K562 (cell line): Measurements from ENCODE around the gene POTEI. TPM values are rescaled to one million over a fixed set of nuclear protein-coding genes. Genes with fewer than 3 reads are reported as not detected.
"Not testable (repeated sequence)": the region's sequence is repeated elsewhere in the genome, so short reads cannot be mapped to it uniquely, and the experiment has no call there.

Experiments
- ATAC-seq: fragments of 200-7000 bp; cut with Tn5 transposase; 3 replicates; pipeline ENCODE4 v1.9.1; 2020; ENCODE audit warnings: moderate library complexity
- BruUV-seq: library from RNA; stranded (reverse); fragments of 400-500 nt; replicated peaks from 2 replicates; lab custom pipeline; 2021; lab: Mats Ljungman, UMichigan
- CTCF ChIA-PET: fragments of 300-600 bp; formaldehyde crosslinking; extraction: SDS; loops from one replicate; lab custom pipeline; 2021; ENCODE audit warnings: low intra/inter-chr PET ratio; lab: Yijun Ruan, JAX
- POLR2A ChIA-PET: fragments of 300-600, 350-650 bp; sonication (Branson Sonifier 250); formaldehyde crosslinking; extraction: SDS; loops from one replicate; lab custom pipeline; 2021; ENCODE audit warnings: antibody characterized with exemption, inconsistent platforms; lab: Yijun Ruan, JAX
- DNase-seq, 4 experiments: peaks; one replicate each; pipeline versions ENCODE4 v3.0.0 to v3.0.0-alpha.2; 2011 to 2018; ENCODE audit warnings: low spot score in 3 of 4, mixed read lengths in 3 of 4; ENCODE audit errors: extremely low read depth in 1 of 4
- FAIRE-seq: peaks from 2 replicates; lab custom pipeline; 2011; peaks lifted over from hg19 to GRCh38; lab: Jason Lieb, UNC
- H2AFZ ChIP-seq: 2 replicates; pipeline ENCODE4 v1.6.0; 2011; ENCODE audit warnings: low read depth, low read length, control low read depth, inconsistent platforms
- H3K27ac ChIP-seq: fragments of 200-600 bp; 3 replicates; pipeline ENCODE4 v1.8.0; 2011; ENCODE audit warnings: low read depth, mild to moderate bottlenecking, control low read depth, inconsistent platforms, low read length, moderate library complexity, mixed read lengths; ENCODE audit errors: extremely low read depth
- H3K27me3 ChIP-seq, 2 experiments: fragments of 300-600 bp in 1 of 2; 2 replicates in 1 of 2; 3 replicates in 1 of 2; pipeline versions ENCODE4 v1.6.0 to v1.8.0; 2011; ENCODE audit warnings: inconsistent platforms in 2 of 2, low read length in 2 of 2, mild to moderate bottlenecking in 1 of 2, mixed read lengths in 1 of 2, moderate library complexity in 1 of 2; ENCODE audit not compliant: control insufficient read depth in 2 of 2, insufficient read depth in 2 of 2
- H3K36me3 ChIP-seq: fragments of 300-600 bp; 3 replicates; pipeline ENCODE4 v1.8.0; 2011; ENCODE audit warnings: mild to moderate bottlenecking, low read length, inconsistent platforms; ENCODE audit not compliant: control insufficient read depth, insufficient read depth
- H3K4me1 ChIP-seq, 2 experiments: fragments of 200-600 bp in 1 of 2; replicated peaks in 1 of 2; 2 replicates in 1 of 2; 3 replicates in 1 of 2; pipeline versions ENCODE4 v1.5.1 to v1.8.0; 2011; ENCODE audit warnings: inconsistent platforms in 2 of 2, low read length in 2 of 2, mild to moderate bottlenecking in 1 of 2, mixed read lengths in 1 of 2, moderate library complexity in 1 of 2; ENCODE audit not compliant: control insufficient read depth in 2 of 2, insufficient read depth in 2 of 2
- H3K4me2 ChIP-seq: 2 replicates; pipeline ENCODE4 v1.6.1; 2011; ENCODE audit warnings: low read length, control low read depth, inconsistent platforms, mixed read lengths; ENCODE audit not compliant: insufficient read depth
- H3K4me3 ChIP-seq: fragments of 200-600 bp; sonication (generic), shearing (Covaris generic); 2 replicates; pipeline ENCODE4 v1.5.1; 2016; ENCODE audit warnings: control low read depth, inconsistent platforms
- H3K79me2 ChIP-seq: fragments of 200-600 bp; 3 replicates; pipeline ENCODE4 v1.8.0; 2011; ENCODE audit warnings: low read length, inconsistent platforms; ENCODE audit not compliant: control insufficient read depth, insufficient read depth
- H3K9ac ChIP-seq, 2 experiments: 2 replicates each; pipeline versions ENCODE4 v1.6.0 to v1.6.1; 2011; ENCODE audit warnings: low read depth in 2 of 2, low read length in 2 of 2, control low read depth in 1 of 2, inconsistent platforms in 1 of 2, mild to moderate bottlenecking in 1 of 2, mixed read lengths in 1 of 2; ENCODE audit not compliant: insufficient read depth in 1 of 2
- H3K9me1 ChIP-seq: one replicate; pipeline ENCODE4 v1.6.0; 2011; ENCODE audit warnings: inconsistent platforms, mild to moderate bottlenecking, low read length, moderate library complexity; ENCODE audit not compliant: control insufficient read depth, insufficient read depth
- H3K9me3 ChIP-seq: replicated peaks from 2 replicates; pipeline ENCODE4 v1.5.1; 2011; ENCODE audit warnings: low read depth, low read length, inconsistent platforms; ENCODE audit not compliant: control insufficient read depth, insufficient read depth
- H4K20me1 ChIP-seq: replicated peaks from 2 replicates; pipeline ENCODE4 v1.6.1; 2011; ENCODE audit warnings: low read length, inconsistent platforms, mixed read lengths; ENCODE audit not compliant: control insufficient read depth, insufficient read depth
- WGBS: fragments of 100-300 bp; shearing (Covaris generic); methylation state at CpG from one replicate; pipeline ENCODE4 v1.1.6; 2016; ENCODE audit warnings: low coverage, mixed read lengths; ENCODE audit not compliant: insufficient coverage; ENCODE audit errors: missing lambda C conversion rate; 5-methylcytosine and 5-hydroxymethylcytosine counted together
- in situ Hi-C: fragments of 300-500 bp; cut with MboI; formaldehyde crosslinking; loops from 4 replicates; pipeline ENCODE4 v1.15.0; 2018; ENCODE audit warnings: inconsistent platforms, mixed read lengths
- intact Hi-C: fragments of 100-400 bp; cut with micrococcal nuclease; formaldehyde crosslinking; loops from 2 replicates; pipeline ENCODE4 v1.14.2; 2022
- polyA plus RNA-seq, 8 experiments: library from polyadenylated mRNA; depleted of rRNA in 4 of 8; stranded (reverse) in 5 of 8; unstranded in 3 of 8; fragments of >200 nt; fragmentation: Nextera tagmentation in 2 of 8; fragmentation: Illumina TruSeq in 1 of 8; extraction: Ambion mirVana in 2 of 8; extraction: Trizol in 1 of 8; gene quantifications; 2 replicates each; pipeline versions ENCODE4 v1.2.1 to v1.2.3, GENCODE V29; 2011 to 2014; ENCODE audit warnings: inconsistent platforms in 1 of 8, missing spikeins in 1 of 8
- total RNA-seq, 7 experiments: library from RNA; depleted of rRNA in 6 of 7; stranded (reverse); fragments of >200 nt in 6 of 7; fragmentation: Illumina TruSeq in 2 of 7; extraction: Trizol in 2 of 7; gene quantifications; 2 replicates each; pipeline versions ENCODE4 v1.2.1 to v1.2.3, GENCODE V29; 2011 to 2021; ENCODE audit warnings: low replicate concordance in 1 of 7

The POTEI gene
- total and polyA plus RNA-seq, 9 of the 15 experiments (the other 6 are each of a cell fraction or from before 2014, with no cell fraction given), result 0.07 to 3.9 (median 1.00) TPM

GRCh38 chr2:130531225-130531624 lies 22.1 kb upstream of the POTEI start:
- FAIRE-seq, H3K4me3 ChIP-seq, H3K9me3 ChIP-seq, H3K79me2 ChIP-seq, H3K9me1 ChIP-seq, H4K20me1 ChIP-seq, H3K27ac ChIP-seq, ATAC-seq, POLR2A ChIA-PET, DNase-seq, CTCF ChIA-PET, H3K9ac ChIP-seq, BruUV-seq, H3K36me3 ChIP-seq, H3K27me3 ChIP-seq, intact Hi-C loops, H2AFZ ChIP-seq, H3K4me2 ChIP-seq, H3K4me1 ChIP-seq: not testable (repeated sequence)
- in situ Hi-C loops, result loop anchor here (5.0 kb wide), 1 partner anchor 56 kb away; no protein-coding TSS in a partner anchor
- no CpG with 5 or more reads among the region's 5 CpGs for WGBS

- no CpG with 5 or more reads among the region's 4 CpGs for WGBS
- H3K9ac ChIP-seq, FAIRE-seq, DNase-seq, H3K36me3 ChIP-seq, H3K9me3 ChIP-seq, H3K27ac ChIP-seq, H3K79me2 ChIP-seq, H3K9me1 ChIP-seq, H4K20me1 ChIP-seq, intact Hi-C loops, POLR2A ChIA-PET, H3K27me3 ChIP-seq, H3K4me3 ChIP-seq, H3K4me2 ChIP-seq, ATAC-seq, H2AFZ ChIP-seq, H3K4me1 ChIP-seq, CTCF ChIA-PET, BruUV-seq: not testable (repeated sequence)
- in situ Hi-C loops, result loop anchor here (5.0 kb wide), 1 partner anchor 57 kb away; no protein-coding TSS in a partner anchor
Measured at GRCh38 chr2:130530212-130530611, 21.1 kb upstream of the POTEI start.

GRCh38 chr2:130529545-130529944 lies 20.4 kb upstream of the POTEI start:
- H3K9me1 ChIP-seq, BruUV-seq, H3K27ac ChIP-seq, FAIRE-seq, ATAC-seq, H3K79me2 ChIP-seq, intact Hi-C loops, DNase-seq, H3K4me2 ChIP-seq, H3K4me3 ChIP-seq, H3K27me3 ChIP-seq, H2AFZ ChIP-seq, CTCF ChIA-PET, H3K9ac ChIP-seq, POLR2A ChIA-PET, H4K20me1 ChIP-seq, H3K4me1 ChIP-seq, in situ Hi-C loops, H3K9me3 ChIP-seq, H3K36me3 ChIP-seq: not testable (repeated sequence)
- WGBS, result no CpG with 5 or more reads among the region's 6 CpGs

GRCh38 chr2:130527365-130527967 lies 18.3 kb upstream of the POTEI start:
- ATAC-seq, result peak; percentile 50; the same call in 2 of the 3 replicates
- POLR2A ChIA-PET, H4K20me1 ChIP-seq, FAIRE-seq, H3K9me3 ChIP-seq, intact Hi-C loops, in situ Hi-C loops, H3K27ac ChIP-seq, H3K9me1 ChIP-seq, H3K4me1 ChIP-seq, H2AFZ ChIP-seq, H3K4me2 ChIP-seq, BruUV-seq, H3K9ac ChIP-seq, H3K4me3 ChIP-seq, H3K36me3 ChIP-seq, DNase-seq, H3K27me3 ChIP-seq, H3K79me2 ChIP-seq, CTCF ChIA-PET: not testable (repeated sequence)
- no CpG with 5 or more reads among the region's 40 CpGs for WGBS
